Measurements from ENCODE around the gene CSF2RB.

Gene CSF2RB

DNA sequence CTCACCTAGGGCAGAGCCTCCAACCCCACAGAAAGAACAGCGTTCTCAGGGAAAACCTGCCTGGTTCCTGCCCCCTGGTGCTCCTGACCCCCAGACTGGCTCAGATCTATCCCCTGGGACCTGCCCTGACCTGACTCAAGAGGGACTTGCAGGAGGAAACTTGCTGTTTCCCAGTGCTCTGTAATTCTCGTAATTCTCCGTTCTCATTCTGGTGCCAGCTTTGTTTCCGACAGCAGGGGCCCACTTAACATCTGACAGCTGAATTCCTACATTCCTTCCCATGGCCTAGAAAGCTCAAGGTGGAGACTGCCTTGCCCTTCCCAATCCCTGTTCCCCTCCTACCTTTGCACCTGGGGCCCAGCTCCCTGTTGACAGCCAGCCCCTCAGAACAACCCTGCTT is 12.5 kb upstream of the CSF2RB start:
- H4K20me1 ChIP-seq (ENCODE audit: insufficient read depth, low read length): no peaks in the 10 kb centered on the region
- H3K4me3 ChIP-seq (ENCODE audit: low read depth in 1 of 2, low read length in 2 of 2): no peak overlapping the region
- no peak overlapping the region for H2AFZ ChIP-seq (ENCODE audit: low read depth, low read length)
- H3K9ac ChIP-seq (ENCODE audit: low read depth, low read length): no peak overlapping the region
- no peak overlapping the region for H3K27ac ChIP-seq (ENCODE audit: low read length)
- H3K4me2 ChIP-seq (ENCODE audit: insufficient read depth, low read length): no peak overlapping the region
- H3K79me2 ChIP-seq (ENCODE audit: insufficient read depth, low read length): no peaks in the 10 kb centered on the region
- no peaks in the 10 kb centered on the region for H3K4me1 ChIP-seq (ENCODE audit: insufficient read depth, low read length)
- DNase-seq: no peak
- H3K9me3 ChIP-seq (ENCODE audit: insufficient read depth, low read length, severe bottlenecking): no peaks in the 10 kb centered on the region
- no peak for ATAC-seq (ENCODE audit: insufficient read depth, low read depth)
- peaks cover 9% of the 10 kb centered on the region for H3K27me3 ChIP-seq (ENCODE audit: insufficient read depth, low read length, poor library complexity)
- H3K36me3 ChIP-seq (ENCODE audit: insufficient read depth, low read length): no peaks in the 10 kb centered on the region
- no peak for TF ChIP-seq EZH2 (IDR thresholded peaks at IDR 0.05; ENCODE audit: borderline replicate concordance, low read depth, low read length, severe bottlenecking)
- TF ChIP-seq, protein P1, sequence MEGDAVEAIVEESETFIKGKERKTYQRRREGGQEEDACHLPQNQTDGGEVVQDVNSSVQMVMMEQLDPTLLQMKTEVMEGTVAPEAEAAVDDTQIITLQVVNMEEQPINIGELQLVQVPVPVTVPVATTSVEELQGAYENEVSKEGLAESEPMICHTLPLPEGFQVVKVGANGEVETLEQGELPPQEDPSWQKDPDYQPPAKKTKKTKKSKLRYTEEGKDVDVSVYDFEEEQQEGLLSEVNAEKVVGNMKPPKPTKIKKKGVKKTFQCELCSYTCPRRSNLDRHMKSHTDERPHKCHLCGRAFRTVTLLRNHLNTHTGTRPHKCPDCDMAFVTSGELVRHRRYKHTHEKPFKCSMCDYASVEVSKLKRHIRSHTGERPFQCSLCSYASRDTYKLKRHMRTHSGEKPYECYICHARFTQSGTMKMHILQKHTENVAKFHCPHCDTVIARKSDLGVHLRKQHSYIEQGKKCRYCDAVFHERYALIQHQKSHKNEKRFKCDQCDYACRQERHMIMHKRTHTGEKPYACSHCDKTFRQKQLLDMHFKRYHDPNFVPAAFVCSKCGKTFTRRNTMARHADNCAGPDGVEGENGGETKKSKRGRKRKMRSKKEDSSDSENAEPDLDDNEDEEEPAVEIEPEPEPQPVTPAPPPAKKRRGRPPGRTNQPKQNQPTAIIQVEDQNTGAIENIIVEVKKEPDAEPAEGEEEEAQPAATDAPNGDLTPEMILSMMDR (IDR thresholded peaks at IDR 0.05; ENCODE audit: borderline replicate concordance, extremely low read depth, low read length, poor library complexity, severe bottlenecking): no peak

DNA sequence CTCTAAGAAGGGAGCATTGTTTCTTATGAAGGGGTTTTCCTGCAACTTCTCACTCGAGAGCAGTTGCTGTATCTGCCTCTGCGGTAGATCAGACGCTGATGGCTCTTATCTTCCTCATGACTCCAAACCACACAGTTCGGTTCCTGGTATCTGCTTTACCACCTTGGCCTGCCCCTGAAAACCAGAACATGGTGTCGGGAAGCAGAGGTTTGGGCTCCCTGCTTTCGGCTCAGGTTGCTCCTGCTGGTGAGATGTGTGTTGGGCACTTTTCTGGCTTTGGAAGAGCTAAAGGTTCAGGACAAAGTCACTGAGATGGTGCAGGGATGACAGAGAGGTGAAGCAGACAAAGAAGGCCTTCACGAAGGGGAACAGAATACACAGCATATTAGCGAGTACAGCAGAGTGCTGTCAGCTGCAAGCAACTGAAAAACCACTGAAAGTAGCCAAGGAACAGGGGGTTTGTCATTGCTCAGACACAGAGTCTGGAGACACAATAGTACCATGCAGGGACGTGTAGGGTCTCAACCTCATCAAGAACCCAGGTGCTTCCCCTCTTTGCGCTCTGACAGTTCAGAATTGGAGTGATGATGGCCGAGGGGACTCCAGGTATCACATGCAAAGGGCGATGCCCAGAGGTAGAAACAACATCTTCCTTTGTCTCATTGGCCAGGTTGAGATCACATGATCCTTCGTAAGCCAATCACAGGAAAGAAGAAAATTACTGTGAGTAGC is 11.9 kb upstream of the CSF2RB start:
- Histone ChIP-seq H3K4me1 (ENCODE audit: insufficient read depth, low read length) (no peaks in the 10 kb centered on the region), H3K9ac (ENCODE audit: low read depth, low read length) (no peak overlapping the region), H3K36me3 (ENCODE audit: insufficient read depth, low read length) (no peaks in the 10 kb centered on the region), H3K27ac (ENCODE audit: low read length) (no peak overlapping the region), H4K20me1 (ENCODE audit: insufficient read depth, low read length) (no peaks in the 10 kb centered on the region), H3K79me2 (ENCODE audit: insufficient read depth, low read length) (no peaks in the 10 kb centered on the region), H3K4me2 (ENCODE audit: insufficient read depth, low read length) (no peak overlapping the region), H3K9me3 (ENCODE audit: insufficient read depth, low read length, severe bottlenecking) (no peaks in the 10 kb centered on the region), H3K4me3 (ENCODE audit: low read depth in 1 of 2, low read length in 2 of 2) (no peak overlapping the region), H3K27me3 (ENCODE audit: insufficient read depth, low read length, poor library complexity) (peaks cover 9% of the 10 kb centered on the region), H2AFZ (ENCODE audit: low read depth, low read length) (no peak overlapping the region)
- no peak for TF ChIP-seq EZH2 (IDR thresholded peaks at IDR 0.05; ENCODE audit: borderline replicate concordance, low read depth, low read length, severe bottlenecking)
- TF ChIP-seq, protein P1 (IDR thresholded peaks at IDR 0.05; ENCODE audit: borderline replicate concordance, extremely low read depth, low read length, poor library complexity, severe bottlenecking): no peak
- ATAC-seq (ENCODE audit: insufficient read depth, low read depth): no peak
- no peak for DNase-seq

DNA sequence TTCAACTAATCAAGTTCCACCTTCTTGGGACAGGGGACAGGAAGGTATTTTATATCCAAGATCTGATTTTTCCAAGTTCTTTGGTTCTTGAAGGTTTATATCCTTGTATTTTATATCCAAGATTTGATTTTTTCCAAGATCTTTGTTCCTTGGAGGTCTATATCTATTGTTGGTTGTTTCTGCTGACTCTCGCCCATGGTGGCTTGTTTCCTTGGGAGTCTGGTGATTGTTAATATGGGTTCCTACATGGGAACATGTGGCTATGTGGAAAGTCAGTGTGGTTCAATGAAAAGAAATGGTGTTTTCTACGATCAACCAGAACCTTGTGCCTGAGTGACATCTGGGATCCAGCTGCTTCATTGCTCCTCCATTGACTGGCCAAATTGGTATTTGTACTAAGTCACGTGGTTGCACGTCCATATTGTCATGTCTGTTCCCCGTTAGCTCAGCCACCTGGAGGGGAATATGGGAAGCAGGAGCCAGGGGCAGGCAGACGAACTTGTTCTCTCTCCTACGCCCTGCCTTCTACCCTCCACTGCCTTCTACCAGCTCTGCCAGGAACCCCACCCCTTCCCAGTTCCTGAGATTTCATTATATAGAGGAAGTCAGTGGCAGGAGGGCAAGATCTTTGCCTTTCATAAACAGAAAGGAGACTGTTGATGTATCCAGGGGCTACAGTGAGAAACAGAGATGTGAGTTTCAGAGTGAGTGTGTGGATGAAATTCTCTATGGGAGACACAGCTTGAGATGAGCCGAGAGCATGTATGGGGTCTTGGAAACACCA is 11.1 kb upstream of the CSF2RB start:
- Histone ChIP-seq H4K20me1 (ENCODE audit: insufficient read depth, low read length) (no peaks in the 10 kb centered on the region), H2AFZ (ENCODE audit: low read depth, low read length) (no peak overlapping the region), H3K36me3 (ENCODE audit: insufficient read depth, low read length) (no peaks in the 10 kb centered on the region), H3K9me3 (ENCODE audit: insufficient read depth, low read length, severe bottlenecking) (no peaks in the 10 kb centered on the region), H3K9ac (ENCODE audit: low read depth, low read length) (no peak overlapping the region), H3K4me3 (ENCODE audit: low read depth in 1 of 2, low read length in 2 of 2) (no peak overlapping the region), H3K4me2 (ENCODE audit: insufficient read depth, low read length) (no peak overlapping the region), H3K79me2 (ENCODE audit: insufficient read depth, low read length) (no peaks in the 10 kb centered on the region), H3K27me3 (ENCODE audit: insufficient read depth, low read length, poor library complexity) (peaks cover 9% of the 10 kb centered on the region), H3K27ac (ENCODE audit: low read length) (no peak overlapping the region), H3K4me1 (ENCODE audit: insufficient read depth, low read length) (no peaks in the 10 kb centered on the region)
- ATAC-seq (ENCODE audit: insufficient read depth, low read depth): no peak
- DNase-seq: no peak
- TF ChIP-seq, protein P1 (IDR thresholded peaks at IDR 0.05; ENCODE audit: borderline replicate concordance, extremely low read depth, low read length, poor library complexity, severe bottlenecking): no peak
- TF ChIP-seq EZH2 (IDR thresholded peaks at IDR 0.05; ENCODE audit: borderline replicate concordance, low read depth, low read length, severe bottlenecking): no peak
